Stimulated activated CD4-positive, alpha-beta T cell treated with anti-CD3 and anti-CD28 coated beads, Interleukin-4, amount 100 ng/mL, for 24 hours (primary cell): ENCODE measurements around the gene COMMD10.
"Not testable (repeated sequence)": the region's sequence is repeated elsewhere in the genome, so short reads cannot be mapped to it uniquely, and the experiment has no call there.

ENCODE experiments used
- DNase-seq: peaks from one replicate; pipeline ENCODE4 v3.0.0-alpha.2; 2020

Gene COMMD10

DNA sequence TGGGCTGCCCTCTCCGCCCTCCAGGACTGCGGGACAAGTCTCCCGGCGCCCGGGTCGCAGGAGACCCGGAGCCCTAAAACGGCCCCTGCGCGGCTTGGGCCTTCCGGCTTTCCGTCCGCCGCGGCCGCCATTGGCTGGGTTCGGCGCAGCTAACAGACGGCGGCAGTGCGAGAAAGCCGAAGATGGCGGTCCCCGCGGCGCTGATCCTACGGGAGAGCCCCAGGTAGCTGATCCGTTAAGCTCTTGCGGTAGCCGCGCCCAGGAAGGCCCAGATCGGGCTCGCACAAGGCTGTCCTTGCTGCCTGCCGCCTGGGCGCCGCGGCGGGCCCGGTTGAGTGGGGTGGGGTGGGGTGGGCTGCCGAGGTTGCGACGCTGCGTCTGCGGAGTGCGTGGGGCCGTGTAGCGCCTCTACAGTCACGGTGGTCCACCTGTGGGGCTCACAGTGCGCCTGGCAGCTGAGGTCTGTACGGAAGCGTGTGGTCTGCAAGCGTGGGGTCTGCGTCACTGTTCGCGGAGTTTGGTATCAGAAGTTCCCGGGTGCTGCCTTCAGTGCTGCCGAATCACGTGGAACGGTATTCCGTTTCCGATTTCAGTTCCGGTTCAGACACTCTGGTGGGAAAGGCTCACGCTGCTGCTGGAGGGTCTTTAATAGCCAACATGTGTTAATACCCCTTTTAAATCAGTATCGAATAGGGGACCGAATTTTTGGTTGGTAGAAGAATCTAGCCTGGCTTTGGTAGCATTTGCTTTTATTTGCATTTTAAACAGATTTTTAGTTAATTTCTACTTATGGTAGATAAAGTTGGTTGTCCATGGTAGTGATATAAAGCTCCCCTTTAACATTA is at the start of gene COMMD10:
Gene COMMD10 (plus strand): TSS at position 155 of the 845 bp plus-strand sequence.
- DNase-seq, result peak; percentile 78

DNA sequence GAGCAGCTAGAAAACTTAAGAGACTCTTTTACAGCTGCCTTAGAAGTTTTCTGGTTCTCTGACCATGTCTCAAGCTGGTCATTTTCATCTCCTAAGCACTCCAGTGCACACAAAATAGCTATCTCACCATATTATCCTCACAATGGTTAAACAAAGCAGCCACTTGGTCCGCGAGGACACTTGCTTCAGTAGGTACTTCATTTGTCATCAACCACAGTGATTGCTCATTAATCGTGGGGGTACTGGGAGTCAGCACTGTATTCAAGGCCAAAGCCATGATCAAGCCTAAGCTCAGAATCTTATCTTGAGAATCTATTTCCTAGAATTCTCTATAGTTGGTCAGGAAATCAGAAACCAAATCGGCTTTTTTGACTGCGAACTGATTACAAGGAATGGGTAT is 49.7 kb upstream of the COMMD10 start:
- no peak for DNase-seq

DNA sequence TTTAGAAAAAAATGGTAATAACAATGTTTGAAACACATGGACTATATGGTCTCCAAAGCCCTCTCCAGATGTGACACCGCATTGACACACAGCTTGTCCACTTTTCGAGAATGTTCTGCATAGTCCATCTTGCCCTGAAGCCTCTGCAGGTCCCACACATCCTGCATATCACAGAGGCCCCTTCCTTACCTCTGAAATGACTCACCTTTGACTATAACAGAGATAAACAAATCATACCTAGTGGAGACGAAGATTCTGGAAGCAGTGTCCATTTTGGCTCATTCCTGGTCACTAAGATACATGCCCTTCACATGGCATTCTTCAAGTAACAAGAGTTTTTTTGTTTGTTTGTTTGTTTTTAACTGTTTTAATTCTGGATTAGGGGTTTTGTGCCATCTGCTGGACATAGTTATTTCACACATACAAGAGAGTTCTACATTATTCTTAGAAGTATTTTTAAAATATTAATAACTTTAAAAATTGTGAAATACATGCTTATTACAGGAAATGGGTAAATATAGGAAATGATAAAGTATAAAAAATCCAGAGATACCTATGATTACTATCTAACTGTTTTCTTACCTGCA is 47.5 kb upstream of the COMMD10 start:
- no peak for DNase-seq

DNA sequence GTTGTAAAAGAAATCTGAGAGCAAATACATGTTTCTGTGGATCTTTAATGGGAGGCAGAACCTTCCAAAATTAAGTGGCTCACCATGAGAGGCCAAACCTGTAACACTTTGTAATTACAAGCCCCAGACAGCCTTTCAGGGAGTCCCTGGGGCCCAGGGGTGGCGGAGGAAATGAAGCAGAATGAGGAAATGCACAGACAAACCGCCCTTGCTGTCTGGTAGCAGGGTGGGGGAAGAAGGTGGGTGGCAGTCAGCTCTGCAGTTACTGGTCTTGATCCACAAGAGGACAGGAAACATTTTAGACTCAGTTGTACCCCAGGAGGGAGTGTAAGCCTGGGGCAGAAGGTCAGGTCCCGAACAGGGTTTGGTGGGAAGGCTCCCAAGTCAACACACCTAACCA is 46.0 kb upstream of the COMMD10 start:
- no peak for DNase-seq

DNA sequence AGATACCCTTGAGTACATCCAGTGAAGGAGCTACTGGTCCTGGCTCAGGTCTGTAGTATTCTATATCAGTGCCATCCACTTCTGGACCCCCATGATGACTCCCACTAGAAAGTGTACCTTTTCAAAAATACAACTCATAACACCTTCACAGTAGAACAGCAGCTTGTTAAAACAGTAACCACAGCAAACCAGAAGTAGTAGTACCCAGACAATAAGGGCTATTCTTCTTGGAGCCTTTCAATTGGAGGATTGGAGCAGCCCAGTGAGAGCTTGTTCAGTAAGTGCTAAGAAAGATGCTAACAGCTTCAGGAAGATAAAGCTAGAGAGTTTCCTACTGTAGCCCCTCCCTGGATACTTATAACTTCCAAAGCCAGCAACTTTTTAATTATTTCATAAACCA is 42.5 kb upstream of the COMMD10 start:
- DNase-seq, result no peak

DNA sequence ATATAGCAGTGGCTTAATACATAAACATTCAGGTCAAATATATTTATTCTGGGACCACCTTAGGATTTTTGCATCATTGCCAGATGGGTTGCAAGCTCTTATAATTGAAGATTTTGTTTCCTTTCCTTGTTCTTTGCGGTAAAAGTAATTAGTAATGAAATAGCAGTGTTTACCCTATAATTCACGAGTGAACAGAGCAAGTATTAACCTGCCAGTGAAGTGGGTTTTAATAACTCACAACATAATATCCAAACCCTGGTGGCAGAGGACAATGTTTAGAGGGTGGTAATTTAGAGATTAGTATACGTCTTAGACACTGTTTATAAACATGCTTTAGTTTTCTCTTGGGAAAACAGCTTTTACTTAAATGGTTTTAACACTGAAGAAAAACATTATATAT is 40.8 kb upstream of the COMMD10 start:
- no peak for DNase-seq

DNA sequence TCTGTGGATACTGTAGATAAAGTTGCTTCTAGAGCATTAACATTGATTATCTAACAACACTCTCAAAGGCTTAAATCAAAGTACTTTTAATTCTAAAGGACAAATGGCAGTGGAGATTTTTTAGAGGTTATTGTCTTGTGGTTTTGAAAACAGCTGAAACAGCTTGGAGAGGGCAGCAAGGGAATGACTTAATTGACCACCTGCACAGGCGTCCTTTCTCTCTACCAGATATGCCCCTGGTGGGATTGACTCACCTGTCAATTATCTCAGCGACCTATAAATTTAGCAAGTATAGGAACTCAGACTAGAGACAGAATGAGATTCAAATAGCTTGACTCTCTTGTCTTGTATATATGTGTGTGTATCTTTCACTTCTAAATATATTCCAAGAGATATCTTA is 39.0 kb upstream of the COMMD10 start:
- no peak for DNase-seq

DNA sequence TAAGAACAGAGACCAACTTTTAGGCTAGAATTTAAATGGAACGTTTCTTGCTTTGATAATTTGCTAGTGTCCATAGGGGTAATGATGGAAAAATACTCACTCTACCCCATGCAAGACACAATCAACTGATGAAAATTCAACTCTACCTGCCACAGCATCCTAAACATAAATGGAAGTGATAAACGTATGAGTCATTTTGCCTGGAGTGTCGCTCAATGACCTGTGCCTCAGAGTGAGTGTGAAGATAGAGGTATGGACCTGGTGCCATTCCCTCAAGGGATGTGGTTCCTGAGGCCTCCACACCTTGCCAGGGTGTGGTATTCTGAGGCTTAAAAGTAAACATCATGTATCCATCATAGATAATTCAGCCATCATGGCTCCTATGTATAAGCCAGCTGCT is 38.6 kb upstream of the COMMD10 start:
- DNase-seq, result no peak

DNA sequence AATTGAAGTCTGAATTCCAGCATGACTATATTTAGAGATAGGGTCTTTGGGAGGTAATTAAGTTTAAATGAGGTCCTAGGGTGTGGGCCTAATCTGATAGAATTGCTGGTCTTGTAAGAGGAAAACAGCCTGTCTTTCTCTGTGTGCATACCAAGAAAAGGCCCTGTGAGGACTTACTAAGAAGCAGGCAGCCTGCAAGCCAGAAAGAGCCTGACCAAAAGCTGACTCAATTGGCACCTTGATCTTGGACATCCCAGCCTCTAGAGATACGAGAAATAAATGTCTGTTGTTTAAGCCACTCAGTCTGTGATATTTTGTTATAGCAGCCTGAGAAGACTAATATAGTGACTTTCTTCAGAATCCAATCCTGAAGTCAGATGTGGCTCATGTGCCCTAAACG is 38.0 kb upstream of the COMMD10 start:
- DNase-seq, result no peak

DNA sequence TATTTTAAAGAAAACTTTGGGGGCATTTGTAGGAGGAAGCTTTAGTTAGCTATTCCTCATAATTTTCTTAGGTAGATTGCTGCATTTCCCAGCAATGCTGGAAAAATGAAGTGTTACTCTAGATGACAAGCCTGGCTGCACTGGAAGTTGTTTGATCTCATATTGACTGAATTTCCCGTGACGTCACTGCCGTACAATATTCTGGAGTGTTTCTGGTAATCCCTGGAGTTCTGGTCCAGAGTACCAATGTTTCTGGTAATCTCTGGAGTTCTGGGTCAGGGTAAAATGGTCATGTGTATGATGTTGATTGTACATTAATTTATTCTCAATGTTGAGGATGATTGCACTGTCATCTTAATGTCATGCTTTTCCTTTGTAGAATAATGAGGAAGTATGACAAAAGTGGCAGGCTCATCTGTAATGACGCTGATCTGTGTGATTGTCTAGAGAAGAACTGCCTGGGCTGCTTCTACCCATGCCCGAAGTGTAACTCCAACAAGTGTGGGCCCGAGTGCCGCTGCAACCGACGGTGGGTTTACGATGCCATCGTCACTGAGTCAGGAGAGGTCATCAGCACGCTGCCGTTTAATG is 26.4 kb upstream of the COMMD10 start:
- DNase-seq, result no peak

DNA sequence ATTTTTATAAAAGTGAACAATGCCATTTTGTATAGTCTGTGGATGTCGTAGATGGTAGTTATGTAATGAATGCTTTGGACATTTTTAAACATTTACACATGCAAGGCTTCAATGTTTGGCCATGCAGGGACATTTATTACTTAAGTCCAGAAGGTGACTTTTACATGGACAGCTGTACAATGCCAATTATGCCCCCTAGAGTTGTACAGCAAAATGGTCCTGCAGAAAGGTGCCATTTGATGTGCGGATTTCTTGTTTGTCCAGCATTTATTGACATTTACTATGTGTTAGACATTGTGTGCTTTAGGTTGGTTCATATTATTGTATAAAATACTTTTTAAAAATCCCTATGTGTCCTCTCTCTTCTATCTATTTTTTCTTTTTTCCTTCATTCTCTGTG is 22.5 kb upstream of the COMMD10 start:
- no peak for DNase-seq

DNA sequence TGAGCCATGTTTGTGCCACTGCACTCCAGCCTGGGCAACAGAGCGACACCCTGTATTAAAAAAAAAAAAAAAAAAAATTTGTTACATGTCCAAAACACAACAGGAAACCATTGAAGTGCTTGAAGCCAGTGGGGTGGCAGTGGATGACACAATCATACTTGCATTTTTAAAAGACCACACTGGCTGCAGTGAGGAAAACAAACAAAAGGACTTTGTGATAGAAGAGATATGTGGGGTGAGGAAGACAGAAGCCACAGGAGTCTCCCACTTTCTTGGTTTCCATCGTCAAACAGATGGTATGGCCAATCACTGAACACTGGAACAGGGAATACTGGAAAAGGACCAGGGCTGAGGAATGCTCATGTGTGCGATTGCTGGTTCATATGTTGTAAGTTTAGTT is 20.9 kb upstream of the COMMD10 start:
- no peak for DNase-seq

DNA sequence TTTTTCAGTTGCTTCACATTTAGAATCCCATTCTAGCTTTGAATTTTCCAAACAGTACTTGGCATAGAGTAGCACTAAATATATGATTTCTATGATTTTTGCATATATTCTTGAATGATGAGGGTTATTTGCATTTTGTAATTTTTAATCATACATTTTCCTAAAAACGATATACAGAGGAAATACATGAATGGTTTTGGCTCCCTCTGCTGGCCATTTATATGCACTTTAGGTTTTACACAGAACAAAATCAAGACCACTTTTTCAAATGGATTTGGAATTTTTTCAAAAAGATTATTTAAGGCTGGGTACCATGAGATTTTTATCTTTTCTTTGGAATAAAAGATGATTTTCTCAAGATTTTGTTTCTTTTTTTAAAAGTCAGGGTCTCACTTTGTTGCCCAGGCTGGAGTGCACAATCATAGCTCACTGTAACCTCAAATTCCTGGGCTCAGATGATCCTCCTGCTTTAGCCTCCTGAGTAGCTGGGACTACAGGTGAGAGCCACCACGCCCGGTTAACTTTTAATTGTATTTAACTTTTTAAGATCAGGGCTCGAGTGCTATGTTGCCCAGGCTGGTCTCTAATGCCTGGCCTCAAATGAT is 16.7 kb upstream of the COMMD10 start:
- DNase-seq, result peak; percentile 55

DNA sequence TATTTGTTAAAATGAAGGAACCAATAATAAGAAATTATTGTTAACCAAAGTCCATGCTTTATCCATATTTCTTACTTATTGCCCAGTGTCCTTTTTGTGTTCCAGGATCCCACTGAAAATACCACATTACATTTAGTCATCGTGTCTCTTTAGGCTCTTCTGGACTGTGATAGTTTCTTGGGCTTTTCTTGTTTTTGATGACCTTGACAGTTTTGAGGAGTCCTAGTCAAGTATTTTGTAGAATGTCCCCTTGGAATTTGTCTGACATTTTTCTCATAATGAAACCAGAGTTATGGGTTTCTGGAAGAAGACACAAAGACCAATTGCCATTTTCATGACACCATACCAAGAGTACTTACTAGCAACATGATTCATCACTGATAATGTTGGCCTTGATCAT is 13.6 kb upstream of the COMMD10 start:
- DNase-seq, result no peak

DNA sequence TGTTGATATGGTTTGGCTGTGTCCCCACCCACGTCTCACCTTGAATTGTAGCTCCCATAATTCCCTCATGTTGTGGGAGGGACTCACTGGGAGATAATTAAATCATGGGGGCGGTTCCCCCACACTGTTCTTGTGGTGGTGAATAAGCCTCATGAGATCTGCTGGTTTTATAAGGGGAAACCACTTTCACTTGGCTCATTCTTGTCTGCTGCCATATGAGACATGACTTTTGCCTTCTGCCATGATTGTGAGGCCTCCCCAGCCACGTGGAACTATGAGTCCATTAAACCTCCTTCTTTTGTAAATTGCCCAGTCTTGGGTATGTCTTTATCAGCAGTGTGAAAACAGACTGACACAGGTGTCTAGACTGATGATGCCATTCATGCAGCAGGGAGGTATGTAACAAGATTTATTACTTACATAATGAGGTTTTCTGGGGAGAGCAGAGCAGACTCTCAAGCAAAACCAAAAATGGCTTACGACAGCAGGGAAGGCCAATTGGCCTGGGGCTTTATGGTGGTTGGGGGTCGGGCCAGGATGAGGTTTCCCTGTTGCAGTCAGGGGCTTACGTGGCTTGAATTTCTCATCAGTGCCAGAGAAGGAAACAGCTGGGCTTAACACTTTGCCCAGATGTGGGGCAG is 9.5 kb upstream of the COMMD10 start:
- DNase-seq, result peak; percentile 17

DNA sequence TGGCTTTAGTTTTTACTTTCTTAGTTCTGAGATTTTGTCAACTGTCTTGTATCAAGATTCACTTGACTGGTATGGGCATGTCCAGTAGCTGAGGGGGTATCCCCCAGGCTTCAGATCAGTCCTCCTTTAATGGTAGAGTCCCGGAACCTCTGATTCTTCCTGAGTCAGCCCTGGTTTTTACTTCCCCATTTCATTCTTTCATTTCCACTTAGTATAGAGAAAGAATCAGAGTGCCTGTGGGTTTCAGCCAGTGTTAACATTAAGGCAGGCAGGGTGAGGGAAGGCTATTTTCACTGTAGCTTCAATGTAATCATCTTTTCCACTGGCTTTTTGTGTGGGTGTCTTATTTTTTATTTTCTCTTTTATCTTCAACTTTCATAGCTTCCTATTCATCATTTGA is 8.3 kb upstream of the COMMD10 start:
- peak; percentile 33 for DNase-seq

DNA sequence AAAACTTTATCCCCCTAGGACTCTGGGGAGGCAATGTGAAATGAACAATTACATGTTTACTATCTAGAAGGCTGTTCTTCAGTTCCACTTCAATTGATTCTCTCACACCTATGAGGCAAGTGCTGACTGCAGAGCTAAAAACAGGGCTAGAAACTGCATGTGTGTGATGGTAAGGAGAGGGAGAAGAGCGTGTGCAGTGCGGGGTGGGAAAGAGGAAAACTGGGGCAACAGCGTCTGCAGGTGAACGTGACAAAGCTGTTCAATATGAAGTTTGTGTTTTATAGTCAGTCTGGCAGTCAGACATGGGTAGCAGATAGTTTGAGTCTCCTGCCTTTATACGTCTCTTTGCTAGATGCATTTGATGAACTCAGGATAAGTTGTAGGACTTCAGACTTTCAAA is 6.6 kb upstream of the COMMD10 start:
- DNase-seq, result no peak

DNA sequence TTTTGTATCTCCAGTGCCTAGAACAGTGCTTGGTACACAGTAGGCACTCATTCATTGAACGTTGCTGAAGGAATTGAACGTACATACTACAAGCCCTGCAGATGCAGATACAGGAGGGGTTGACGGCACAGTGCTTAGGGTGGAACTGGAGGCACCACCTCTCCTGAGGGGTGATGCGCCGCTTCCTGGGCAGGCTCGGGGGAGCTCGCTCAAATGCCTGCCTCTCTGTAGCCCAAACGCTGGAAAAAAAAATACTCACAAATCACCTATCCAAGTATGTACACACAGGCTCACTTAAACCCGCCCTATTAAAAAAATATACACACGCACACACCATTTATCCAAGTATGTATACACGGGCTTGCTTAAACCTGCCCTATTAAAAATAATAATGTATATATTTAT is 536 bp upstream of the COMMD10 start:
- peak; percentile 33 for DNase-seq

DNA sequence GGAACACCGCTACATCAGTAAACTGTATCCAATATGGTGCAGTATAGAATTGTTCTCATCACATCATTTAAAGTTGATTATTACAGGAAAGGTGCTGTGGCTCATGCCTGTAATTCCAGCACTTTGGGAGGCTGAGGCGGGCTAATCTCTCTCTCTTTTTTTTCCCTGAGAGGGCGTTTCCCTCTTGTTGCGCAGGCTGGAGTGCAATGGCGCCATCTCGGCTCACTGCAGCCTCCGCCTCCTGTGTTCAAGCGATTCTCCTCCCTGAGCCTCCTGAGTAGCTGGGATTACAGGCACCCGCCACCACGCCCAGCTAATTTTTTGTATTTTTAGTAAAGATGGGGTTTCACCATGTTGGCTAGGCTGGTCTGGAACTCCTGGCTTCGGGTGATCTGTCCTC is 1.5 kb downstream of the COMMD10 start:
- DNase-seq, result not testable (repeated sequence)

DNA sequence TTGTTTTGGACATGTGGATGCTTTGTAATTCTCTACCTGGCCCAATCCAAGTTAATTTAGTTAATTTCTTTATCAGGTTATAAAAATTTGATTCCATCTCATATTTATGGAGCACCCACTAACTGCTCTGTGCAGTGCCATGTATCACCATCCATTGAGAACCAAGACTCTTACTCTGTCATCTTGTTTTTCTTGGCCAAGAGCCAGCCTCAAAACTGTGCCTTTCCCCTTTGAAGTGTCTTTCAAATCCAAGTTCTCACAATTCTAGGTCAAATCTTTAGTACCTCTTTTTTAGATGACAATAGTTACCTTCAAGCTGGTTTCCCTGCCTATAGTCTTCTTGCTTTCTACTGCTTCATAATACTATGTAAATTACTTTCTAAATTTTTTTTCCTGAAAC is 3.2 kb downstream of the COMMD10 start:
- DNase-seq, result no peak

DNA sequence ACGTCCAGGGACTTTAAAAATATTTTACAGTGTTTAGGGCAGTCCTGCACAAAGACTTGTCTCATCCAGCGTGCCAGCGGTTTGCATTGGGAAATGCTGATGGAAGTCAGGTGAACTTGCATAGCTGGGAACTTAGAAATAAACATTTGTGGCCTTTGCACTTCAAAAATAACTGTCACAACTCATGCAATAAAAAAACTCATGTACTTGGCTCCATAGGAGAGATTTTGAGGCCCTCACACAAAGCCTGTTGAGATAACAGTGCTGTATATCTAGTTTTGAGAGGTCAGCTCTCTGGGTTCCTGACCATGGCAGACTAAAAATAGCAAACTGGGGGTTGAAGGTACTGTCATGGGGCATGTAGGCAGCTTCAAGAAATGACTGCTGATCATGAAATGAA is 5.5 kb downstream of the COMMD10 start:
- no peak for DNase-seq

DNA sequence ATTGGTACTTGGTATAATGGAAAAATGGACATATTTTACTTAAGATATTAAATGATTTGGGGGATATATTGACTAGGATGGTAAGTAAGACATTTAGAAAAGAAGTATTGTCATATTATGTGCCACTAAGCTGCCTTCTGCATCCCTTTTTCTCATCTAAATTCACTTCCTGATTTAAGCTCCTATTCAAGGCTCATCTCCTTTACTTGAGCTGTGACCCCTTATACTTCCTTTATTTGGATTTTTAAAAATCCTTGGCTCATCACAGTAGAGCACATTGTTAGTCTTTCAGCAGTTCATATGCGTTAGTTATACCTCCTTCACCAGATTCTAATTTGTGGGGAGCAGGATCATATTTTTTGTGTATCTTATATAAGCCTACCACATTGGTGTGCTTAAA is 6.6 kb downstream of the COMMD10 start:
- DNase-seq, result no peak

DNA sequence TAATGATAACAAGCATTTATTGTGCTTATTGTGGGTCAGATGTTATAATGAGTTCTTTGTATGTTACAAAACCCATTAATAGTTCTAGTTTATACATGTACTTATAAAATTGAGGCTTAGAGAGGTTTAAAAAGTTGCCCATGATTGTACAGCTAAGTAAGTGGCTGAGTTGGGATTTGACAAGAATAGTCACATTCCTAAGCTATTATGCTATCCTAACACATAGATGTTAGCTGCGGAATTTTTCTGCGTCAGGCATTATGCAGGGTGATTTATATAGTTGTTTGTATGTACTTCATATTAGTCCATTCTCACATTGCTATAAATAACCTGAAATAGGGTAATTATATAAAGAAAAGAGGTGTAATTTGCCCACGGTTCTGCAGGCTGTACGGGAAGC is 12.5 kb downstream of the COMMD10 start:
- no peak for DNase-seq

DNA sequence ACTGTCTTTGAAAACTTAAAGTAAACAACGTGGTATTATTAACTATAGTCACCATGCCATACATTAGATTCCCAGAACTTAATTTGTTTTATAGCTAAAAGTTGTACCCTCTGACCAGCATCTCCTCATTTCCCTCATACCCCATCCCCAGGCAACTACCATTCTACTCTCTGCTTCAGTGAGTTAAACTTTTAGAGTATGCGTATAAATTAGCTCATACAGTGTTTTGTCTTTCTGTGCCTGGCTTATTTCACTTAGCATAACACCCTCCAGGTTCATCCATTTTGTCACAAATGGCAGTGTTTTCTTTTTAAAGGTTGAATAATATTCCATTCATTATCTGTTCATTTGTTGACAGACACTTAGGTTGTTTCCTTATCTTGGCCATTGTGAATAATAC is 14.2 kb downstream of the COMMD10 start:
- no peak for DNase-seq
